Aorta (tissue), 5 donors: Measurements from ENCODE around the gene PRKCE. TPM values are rescaled to one million over a fixed set of nuclear protein-coding genes. Genes with fewer than 3 reads are reported as not detected.

Experiments
- ATAC-seq: fragments of 200-7000 bp; cut with Tn5 transposase; one replicate; pipeline ENCODE4 v1.9.1; 2022; ENCODE audit warnings: moderate library complexity; ENCODE audit not compliant: low FRiP score
- DNase-seq, 2 donors: peaks; one replicate each; pipeline ENCODE4 v3.0.0-alpha.2; 2020
- H3K27ac ChIP-seq, 2 donors: one replicate each; pipeline ENCODE4 v1.5.1; 2013; ENCODE audit warnings: low read length in 2 of 2, mild to moderate bottlenecking in 2 of 2, moderate library complexity in 2 of 2, control low read depth in 1 of 2, inconsistent platforms in 1 of 2, low read depth in 1 of 2
- H3K27me3 ChIP-seq, 2 donors: one replicate each; pipeline ENCODE4 v1.6.1; 2013; ENCODE audit warnings: control low read depth in 1 of 2, low read length in 1 of 2, mild to moderate bottlenecking in 1 of 2, moderate library complexity in 1 of 2; ENCODE audit not compliant: insufficient read depth in 2 of 2, control insufficient read depth in 1 of 2
- H3K36me3 ChIP-seq, 2 donors: one replicate each; pipeline ENCODE4 v1.6.1; 2013; ENCODE audit warnings: control low read depth in 1 of 2, low read length in 1 of 2, mild to moderate bottlenecking in 1 of 2; ENCODE audit not compliant: insufficient read depth in 2 of 2, control insufficient read depth in 1 of 2
- H3K4me1 ChIP-seq, 2 donors: one replicate each; pipeline ENCODE4 v1.6.1; 2013; ENCODE audit warnings: low read length in 2 of 2, control low read depth in 1 of 2, mild to moderate bottlenecking in 1 of 2, moderate library complexity in 1 of 2; ENCODE audit not compliant: insufficient read depth in 2 of 2, control insufficient read depth in 1 of 2
- H3K4me3 ChIP-seq, 2 donors: one replicate each; pipeline ENCODE4 v1.5.1; 2013; ENCODE audit warnings: low read length in 2 of 2, control low read depth in 1 of 2, mild to moderate bottlenecking in 1 of 2
- H3K9me3 ChIP-seq: one replicate; pipeline ENCODE4 v1.6.1; 2013; ENCODE audit warnings: mild to moderate bottlenecking, low read length; ENCODE audit not compliant: control insufficient read depth
- WGBS, 2 donors: extraction: QIAGEN DNeasy Blood & Tissue Kit; methylation state at CpG; one replicate each; pipeline ENCODE4 v1.1.7; 2013; 5-methylcytosine and 5-hydroxymethylcytosine counted together
- intact Hi-C, 2 donors: fragments of 100-400 bp; cut with DNase I; formaldehyde crosslinking; loops; one replicate each; pipeline versions ENCODE4 v1.14.2 to v1.15.0; 2022
- polyA plus RNA-seq, 2 donors: library from polyadenylated mRNA; stranded (reverse); fragments of 200-250 nt; gene quantifications; one replicate each; pipeline ENCODE4 v1.2.3, GENCODE V29; 2013
- total RNA-seq, 2 donors: library from RNA; stranded (reverse); fragmentation: NEBNext Ultra II Directional; extraction: Animal tissue kit (Norgen Biotek cat#: 25700); gene quantifications; one replicate each; pipeline ENCODE4 v1.2.1, GENCODE V29; 2021
- donor health status: healthy with polysubstance abuse.
- donor health status: Bipolar disorder and iron deficiency.
- donor health status: DM: no; HTN: no; CAD: no.
- donor health status: DM: no; HTN: no; CAD: no.
- donor health status: DM: yes; HTN: yes; CAD: no.

Gene PRKCE
- total and polyA plus RNA-seq, 4 donors, result 1.5 to 23.8 (median 11.2) TPM

- Histone ChIP-seq H3K27me3 (no peaks in the 10 kb centered on the region), H3K4me3 (no peak overlapping the region), H3K27ac (no peak overlapping the region), H3K4me1 (peaks cover 3% of the 10 kb centered on the region in 2 donors), H3K9me3 (no peaks in the 10 kb centered on the region), H3K36me3 (no peaks in the 10 kb centered on the region)
- intact Hi-C loops, result no loop called here
- DNase-seq (no peak), ATAC-seq (no peak)
- WGBS, 2 donors, result 94 to 96% methylated on average over 9 of the region's 9 CpGs
Observed at GRCh38 chr2:45840481-45840880, 189.0 kb downstream of the PRKCE start.

- Histone ChIP-seq H3K27ac (no peak overlapping the region), H3K4me1 (peaks cover 3% of the 10 kb centered on the region in 2 donors), H3K27me3 (no peaks in the 10 kb centered on the region), H3K4me3 (no peak overlapping the region), H3K36me3 (no peaks in the 10 kb centered on the region), H3K9me3 (no peaks in the 10 kb centered on the region)
- ATAC-seq, result no peak
- no peak for DNase-seq
- WGBS, 2 donors, result 96 to 100% methylated on average over 4 of the region's 4 CpGs
- intact Hi-C loops, result no loop called here
Observed at GRCh38 chr2:45841752-45842407, 190.4 kb downstream of the PRKCE start.

DNA sequence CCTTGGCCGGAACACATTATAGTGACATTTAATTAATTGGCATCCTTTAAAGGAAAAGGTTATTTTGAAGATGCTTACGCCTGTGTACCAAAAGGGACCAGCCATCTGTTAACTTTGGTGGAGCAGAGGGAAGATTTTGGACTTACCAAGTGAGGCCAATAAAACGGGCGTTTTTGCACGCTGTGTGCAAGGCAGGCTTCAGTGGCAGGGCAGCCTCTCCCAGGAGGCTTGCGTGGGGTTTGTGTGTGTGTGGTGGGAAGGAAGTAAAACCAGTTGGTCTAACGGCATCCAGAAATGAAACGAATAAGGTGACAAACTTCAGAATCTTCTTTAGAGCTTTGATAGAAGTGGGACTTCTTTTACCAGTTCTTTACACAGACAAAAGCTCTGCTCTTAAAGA, 191.7 kb downstream of the PRKCE start:
- Histone ChIP-seq H3K27me3 (no peaks in the 10 kb centered on the region), H3K4me3 (no peak overlapping the region), H3K27ac (no peak overlapping the region), H3K4me1 (peaks cover 3% of the 10 kb centered on the region in 2 donors), H3K36me3 (no peaks in the 10 kb centered on the region), H3K9me3 (no peaks in the 10 kb centered on the region)
- DNase-seq, result no peak
- no peak for ATAC-seq
- intact Hi-C loops, result no loop called here
- 93 to 98% methylated on average over 8 of the region's 8 CpGs for WGBS, 2 donors

GRCh38 chr2:45844796-45845457, 193.5 kb downstream of the PRKCE start:
- peaks cover 1 to 3% of the 10 kb centered on the region in 2 donors for H3K4me1 ChIP-seq
- WGBS, 2 donors, result 18 to 29% methylated on average over 3 of the region's 3 CpGs
- no peaks in the 10 kb centered on the region for H3K9me3 ChIP-seq
- DNase-seq (no peak), ATAC-seq (no peak)
- H3K36me3 ChIP-seq, result no peaks in the 10 kb centered on the region
- no peak overlapping the region for H3K27ac ChIP-seq
- H3K27me3 ChIP-seq, result no peaks in the 10 kb centered on the region
- no peak overlapping the region for H3K4me3 ChIP-seq
- intact Hi-C loops, result no loop called here

- no peaks in the 10 kb centered on the region for H3K9me3 ChIP-seq
- no peaks in the 10 kb centered on the region for H3K27me3 ChIP-seq
- intact Hi-C loops, result no loop called here
- ATAC-seq (no peak), DNase-seq (no peak)
- 70% methylated on average over 6 of the region's 6 CpGs for WGBS, 2 donors
- H3K27ac ChIP-seq, result no peak overlapping the region
- H3K4me3 ChIP-seq, result no peak overlapping the region
- no peaks in the 10 kb centered on the region for H3K36me3 ChIP-seq
- H3K4me1 ChIP-seq, result peaks cover 1 to 3% of the 10 kb centered on the region in 2 donors
Observed at GRCh38 chr2:45845566-45845965, 194.1 kb downstream of the PRKCE start.

DNA sequence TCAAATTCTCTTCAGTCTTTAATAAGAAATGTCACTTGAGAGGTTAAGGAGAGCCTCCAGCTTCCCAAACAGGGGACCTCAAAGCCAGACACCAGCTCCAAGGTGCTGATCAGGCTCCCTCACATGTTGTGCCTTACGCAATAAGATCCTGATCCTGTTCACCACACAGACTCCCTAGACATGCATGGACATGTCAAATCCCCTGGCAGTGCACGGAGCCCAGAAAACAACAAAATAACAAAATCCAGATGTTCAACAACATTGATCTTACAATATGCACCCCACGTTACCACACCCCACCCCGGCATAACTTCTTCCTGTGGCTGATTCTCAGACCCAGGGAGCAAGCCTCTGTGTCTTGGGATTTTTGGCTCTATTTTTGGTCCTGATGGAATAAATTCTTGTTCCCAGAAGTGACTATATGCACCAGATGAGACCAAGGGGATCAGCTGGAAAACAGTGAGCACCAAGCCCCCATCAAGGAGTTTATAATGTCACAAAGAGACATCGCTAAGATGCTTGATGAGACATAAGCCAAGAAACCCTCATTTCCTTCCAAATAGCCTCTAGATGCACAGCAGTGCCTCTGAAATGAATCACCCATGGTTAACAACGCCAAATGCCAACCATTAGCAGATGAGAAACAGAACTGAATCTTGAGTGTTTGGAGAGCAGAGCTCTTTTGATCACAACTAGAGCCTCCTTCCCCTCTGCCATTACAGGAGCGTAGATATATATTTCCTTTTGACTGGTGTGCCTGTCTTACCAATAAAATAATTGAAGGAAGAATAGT, 198.2 kb downstream of the PRKCE start:
- ATAC-seq, result no peak
- DNase-seq, result no peak

GRCh38 chr2:45850558-45850957, 199.1 kb downstream of the PRKCE start:
- no peaks in the 10 kb centered on the region for H3K27me3 ChIP-seq
- no peak overlapping the region for H3K4me3 ChIP-seq
- H3K9me3 ChIP-seq, result no peaks in the 10 kb centered on the region
- no peaks in the 10 kb centered on the region for H3K4me1 ChIP-seq
- H3K27ac ChIP-seq, result no peak overlapping the region
- intact Hi-C loops, result no loop called here
- ATAC-seq (no peak), DNase-seq (no peak)
- WGBS, 2 donors, result 91 to 94% methylated on average over 2 of the region's 2 CpGs
- no peaks in the 10 kb centered on the region for H3K36me3 ChIP-seq

More for the DNA sequence above, 198.2 kb downstream of the PRKCE start:
- H3K27me3 ChIP-seq, result no peaks in the 10 kb centered on the region
- no peaks in the 10 kb centered on the region for H3K9me3 ChIP-seq
- no peak overlapping the region for H3K27ac ChIP-seq
- peaks cover 0 to 3% of the 10 kb centered on the region in 2 donors for H3K4me1 ChIP-seq
- intact Hi-C loops, result no loop called here
- H3K36me3 ChIP-seq, result no peaks in the 10 kb centered on the region
- no peak overlapping the region for H3K4me3 ChIP-seq
- WGBS, 2 donors, result 92 to 96% methylated on average over 7 of the region's 7 CpGs

DNA sequence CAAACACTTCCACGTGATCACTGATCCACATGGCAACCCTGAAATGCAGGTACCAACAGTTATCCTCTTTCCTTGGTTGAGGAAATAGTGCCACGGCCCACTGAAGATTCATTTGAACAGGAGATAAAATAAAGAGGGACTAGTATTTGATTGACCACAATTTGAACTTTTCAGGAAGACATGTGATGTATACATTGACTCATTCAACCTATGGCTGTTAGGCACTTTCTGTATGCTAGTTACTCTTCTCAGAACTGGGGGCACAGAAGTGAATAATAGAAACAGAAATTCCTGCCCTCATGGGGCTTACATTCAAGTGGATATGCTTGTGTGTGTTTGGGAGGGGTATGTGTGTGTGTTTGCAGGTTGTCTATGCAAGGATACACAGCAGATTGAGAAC, 199.6 kb downstream of the PRKCE start:
- no peak overlapping the region for H3K4me3 ChIP-seq
- H3K27ac ChIP-seq, result no peak overlapping the region
- intact Hi-C loops, result no loop called here
- H3K9me3 ChIP-seq, result no peaks in the 10 kb centered on the region
- ATAC-seq, result no peak
- no peaks in the 10 kb centered on the region for H3K27me3 ChIP-seq
- H3K36me3 ChIP-seq, result no peaks in the 10 kb centered on the region
- no peaks in the 10 kb centered on the region for H3K4me1 ChIP-seq
- 88 to 95% methylated on average over 2 of the region's 2 CpGs for WGBS, 2 donors
- no peak for DNase-seq
